ENCODE measurements around the gene AGBL2.

- TF ChIP-seq TAF1 (IDR thresholded peaks at IDR 0.05; ENCODE audit: borderline replicate concordance, insufficient read depth, low read length), result no peak
- no peak for TF ChIP-seq POLR2AphosphoS5 (IDR thresholded peaks at IDR 0.05; ENCODE audit: low read depth, low read length)
These were observed 87.1 kb downstream of the AGBL2 start for GRCh38 chr11:47628026-47628425.

Data from PFSK-1 (cell line).